Body of pancreas (tissue), 4 donors: ENCODE data around the gene CACNA1C. TPM values are rescaled to one million over a fixed set of nuclear protein-coding genes. Genes with fewer than 3 reads are reported as not detected.

Source experiments
- ATAC-seq: fragments of 150-250 bp; one replicate; pipeline ENCODE4 v1.9.1; 2016
- DNase-seq, 4 donors: peaks; one replicate each; pipeline ENCODE4 v3.0.0-alpha.2; 2019
- H3K27ac ChIP-seq, 4 donors: fragments of 200-600 bp; sonication (generic); 1 replicate in 3 of 4; 2 replicates in 1 of 4; pipeline versions ENCODE4 v1.5.1 to v1.6.1; 2016 to 2019; ENCODE audit warnings: mild to moderate bottlenecking in 1 of 4, mixed read lengths in 1 of 4, moderate library complexity in 1 of 4
- H3K27me3 ChIP-seq, 2 donors: fragments of 200-600 bp; sonication (generic); one replicate each; pipeline ENCODE4 v1.6.0; 2016; ENCODE audit warnings: mild to moderate bottlenecking in 1 of 2
- H3K36me3 ChIP-seq, 2 donors: fragments of 200-600 bp; sonication (generic); replicated peaks in 1 of 2; 2 replicates each; pipeline ENCODE4 v1.5.1; 2016; ENCODE audit warnings: low read depth in 2 of 2; ENCODE audit not compliant: insufficient read depth in 1 of 2
- H3K4me1 ChIP-seq: fragments of 200-600 bp; sonication (generic); one replicate; pipeline ENCODE4 v1.6.0; 2016
- H3K4me3 ChIP-seq, 2 donors: fragments of 200-600 bp; sonication (generic); 1 replicate in 1 of 2; 2 replicates in 1 of 2; pipeline ENCODE4 v1.5.1; 2016 to 2019
- H3K9me3 ChIP-seq, 3 donors: fragments of 200-600 bp; sonication (generic); 1 replicate in 2 of 3; 2 replicates in 1 of 3; pipeline ENCODE4 v1.5.1; 2016
- CTCF ChIP-seq, 7 experiments: fragments of 450-650 bp in 4 of 7; fragments of 200-600 bp in 3 of 7; sonication (generic) in 3 of 7; IDR thresholded peaks; one replicate each; pipeline ENCODE4 v1.5.1; 2016 to 2019; ENCODE audit warnings: antibody characterized with exemption in 7 of 7
- POLR2A ChIP-seq, 3 donors: fragments of 450-650 bp; IDR thresholded peaks; one replicate each; pipeline ENCODE4 v1.6.1; 2016; ENCODE audit warnings: antibody characterized with exemption in 3 of 3, mild to moderate bottlenecking in 2 of 3
- WGBS, 2 donors: methylation state at CpG; one replicate each; pipeline ENCODE4 v1.1.5; 2017; 5-methylcytosine and 5-hydroxymethylcytosine counted together
- intact Hi-C: fragments of 100-400 bp; cut with DNase I; formaldehyde crosslinking; loops from one replicate; pipeline ENCODE4 v1.15.1; 2023
- total RNA-seq, 2 donors: library from RNA; depleted of rRNA; stranded (reverse); fragments of >200 nt; gene quantifications; one replicate each; pipeline ENCODE4 v1.1.0, GENCODE V29; 2016

CACNA1C gene
- total RNA-seq, 2 donors from 2014 or later, result 2.3 to 4.4 TPM

GRCh38 chr12:2457933-2458414, 405.2 kb downstream of the CACNA1C start:
- TF ChIP-seq POLR2A (IDR thresholded peaks at IDR 0.05) (no peak), CTCF (IDR thresholded peaks at IDR 0.05) (no peak)
- Histone ChIP-seq H3K4me1 (no peaks in the 10 kb centered on the region), H3K4me3 (no peak overlapping the region), H3K36me3 (no peaks in the 10 kb centered on the region), H3K27ac (no peak overlapping the region), H3K27me3 (no peaks in the 10 kb centered on the region), H3K9me3 (no peaks in the 10 kb centered on the region)
- intact Hi-C loops, result no loop called here
- DNase-seq (no peak), ATAC-seq (peak; percentile 45)
- 64% methylated on average over 4 of the region's 4 CpGs for WGBS, 2 donors

- intact Hi-C loops, result no loop called here
- DNase-seq, result no peak
- Histone ChIP-seq H3K27ac (no peak overlapping the region), H3K27me3 (no peaks in the 10 kb centered on the region), H3K36me3 (no peaks in the 10 kb centered on the region), H3K9me3 (no peaks in the 10 kb centered on the region), H3K4me1 (no peaks in the 10 kb centered on the region), H3K4me3 (no peak overlapping the region)
- no peak for ATAC-seq
- WGBS, 2 donors, result 73 to 77% methylated on average over 10 of the region's 10 CpGs
- TF ChIP-seq POLR2A (IDR thresholded peaks at IDR 0.05), result no peak
- TF ChIP-seq CTCF (IDR thresholded peaks at IDR 0.05), result no peak
These were observed 407.4 kb downstream of the CACNA1C start for GRCh38 chr12:2460051-2460670.

- H3K9me3 ChIP-seq, result no peaks in the 10 kb centered on the region
- DNase-seq (no peak), ATAC-seq (no peak)
- no peak overlapping the region for H3K4me3 ChIP-seq
- H3K27ac ChIP-seq, result no peak overlapping the region
- TF ChIP-seq CTCF (IDR thresholded peaks at IDR 0.05), result no peak
- no peak for TF ChIP-seq POLR2A (IDR thresholded peaks at IDR 0.05)
- no peaks in the 10 kb centered on the region for H3K4me1 ChIP-seq
- H3K27me3 ChIP-seq, result no peaks in the 10 kb centered on the region
- no peaks in the 10 kb centered on the region for H3K36me3 ChIP-seq
- WGBS, 2 donors, result 81 to 95% methylated on average over 4 of the region's 4 CpGs
- intact Hi-C loops, result no loop called here
These were observed 408.3 kb downstream of the CACNA1C start for GRCh38 chr12:2461046-2461445.

- no peaks in the 10 kb centered on the region for H3K4me1 ChIP-seq
- DNase-seq (no peak), ATAC-seq (no peak)
- H3K36me3 ChIP-seq, result no peaks in the 10 kb centered on the region
- no peak overlapping the region for H3K27ac ChIP-seq
- H3K27me3 ChIP-seq, result no peaks in the 10 kb centered on the region
- H3K4me3 ChIP-seq, result no peak overlapping the region
- 72 to 89% methylated on average over 12 of the region's 12 CpGs for WGBS, 2 donors
- intact Hi-C loops, result no loop called here
- TF ChIP-seq CTCF (IDR thresholded peaks at IDR 0.05), result no peak
- no peak for TF ChIP-seq POLR2A (IDR thresholded peaks at IDR 0.05)
- no peaks in the 10 kb centered on the region for H3K9me3 ChIP-seq
These were observed 408.9 kb downstream of the CACNA1C start for GRCh38 chr12:2461645-2462044.

GRCh38 chr12:2462087-2462486, 409.3 kb downstream of the CACNA1C start:
- no peak for ATAC-seq
- 84% methylated on average over 14 of the region's 14 CpGs for WGBS, 2 donors
- no peak for DNase-seq
- no peak for TF ChIP-seq CTCF (IDR thresholded peaks at IDR 0.05)
- no peak for TF ChIP-seq POLR2A (IDR thresholded peaks at IDR 0.05)
- Histone ChIP-seq H3K4me3 (no peak overlapping the region), H3K9me3 (no peaks in the 10 kb centered on the region), H3K27ac (no peak overlapping the region), H3K27me3 (no peaks in the 10 kb centered on the region), H3K4me1 (no peaks in the 10 kb centered on the region), H3K36me3 (no peaks in the 10 kb centered on the region)
- intact Hi-C loops, result no loop called here
